Endodermal cell (in vitro differentiated cells): ENCODE results near the gene GCAT. TPM values are rescaled to one million over a fixed set of nuclear protein-coding genes. Genes with fewer than 3 reads are reported as not detected.

ENCODE experiments used
- DNase-seq: peaks from one replicate; pipeline ENCODE4 v3.0.0-alpha.2; 2017
- H3K27ac ChIP-seq: 2 replicates; pipeline ENCODE4 v1.5.1; 2013; ENCODE audit warnings: mild to moderate bottlenecking, low read depth, low read length, moderate library complexity
- H3K27me3 ChIP-seq: 2 replicates; pipeline ENCODE4 v1.6.1; 2013; ENCODE audit warnings: mild to moderate bottlenecking, low read length, moderate library complexity; ENCODE audit not compliant: insufficient read depth, control insufficient read depth, poor library complexity, severe bottlenecking
- H3K36me3 ChIP-seq: 2 replicates; pipeline ENCODE4 v1.7.0; 2013; ENCODE audit warnings: mild to moderate bottlenecking, low read length, moderate library complexity; ENCODE audit not compliant: control insufficient read depth, insufficient read depth
- H3K4me1 ChIP-seq: one replicate; pipeline ENCODE4 v1.7.0; 2013; ENCODE audit warnings: low read length; ENCODE audit not compliant: control insufficient read depth, insufficient read depth
- H3K4me3 ChIP-seq: 2 replicates; pipeline ENCODE4 v1.5.1; 2013; ENCODE audit warnings: mild to moderate bottlenecking, low read length, moderate library complexity
- H3K9ac ChIP-seq: 2 replicates; pipeline ENCODE4 v1.6.1; 2013; ENCODE audit warnings: mild to moderate bottlenecking, low read length, moderate library complexity; ENCODE audit not compliant: poor library complexity, severe bottlenecking; ENCODE audit errors: extremely low read depth
- H3K9me3 ChIP-seq: 2 replicates; pipeline ENCODE4 v1.6.1; 2013; ENCODE audit warnings: mild to moderate bottlenecking, low read length, moderate library complexity; ENCODE audit not compliant: control insufficient read depth
- H3K27ac Mint-ChIP-seq: 2 replicates; pipeline ENCODE4 v1.8.0; 2020; ENCODE audit warnings: mixed read lengths
- H3K27me3 Mint-ChIP-seq: 2 replicates; pipeline ENCODE4 v1.8.0; 2021; ENCODE audit warnings: mild to moderate bottlenecking, mixed read lengths; ENCODE audit not compliant: insufficient read depth
- H3K36me3 Mint-ChIP-seq: 2 replicates; pipeline ENCODE4 v1.8.0; 2020; ENCODE audit warnings: low read depth, mixed read lengths
- H3K4me1 Mint-ChIP-seq: 2 replicates; pipeline ENCODE4 v1.8.0; 2020; ENCODE audit warnings: mixed read lengths
- H3K4me3 Mint-ChIP-seq: 2 replicates; pipeline ENCODE4 v1.8.0; 2020; ENCODE audit warnings: mild to moderate bottlenecking, moderate library complexity, mixed read lengths
- H3K9me3 Mint-ChIP-seq: 2 replicates; pipeline ENCODE4 v1.8.0; 2020; ENCODE audit warnings: mild to moderate bottlenecking, mixed read lengths
- CTCF ChIP-seq: fragments of 200-600 bp; sonication (generic); conservative IDR thresholded peaks from 2 replicates; pipeline ENCODE4 v1.5.0; 2021; ENCODE audit warnings: antibody characterized with exemption, mild to moderate bottlenecking
- WGBS, 2 experiments: methylation state at CpG; one replicate each; pipeline versions ENCODE4 v1.1.5 to v1.1.7; 2013; ENCODE audit warnings: missing lambda C conversion rate in 2 of 2, mixed read lengths in 1 of 2; ENCODE audit not compliant: insufficient coverage in 1 of 2, insufficient read length in 1 of 2; 5-methylcytosine and 5-hydroxymethylcytosine counted together
- total RNA-seq, 2 donors: library from RNA; stranded (reverse); fragmentation: NEBNext Ultra II Directional in 1 of 2; extraction: Animal tissue kit (Norgen Biotek cat#: 25700) in 1 of 2; gene quantifications; 2 replicates in 1 of 2; 3 replicates in 1 of 2; pipeline ENCODE4 v1.2.1, GENCODE V29; 2021

Gene GCAT
- total RNA-seq, 2 donors from 2014 or later, result 22.2 to 26.2 TPM

GRCh38 chr22:37760152-37760551, 47.6 kb upstream of the GCAT start:
- H3K4me1 Mint-ChIP-seq, result peaks cover 8% of the 10 kb centered on the region
- no peaks in the 10 kb centered on the region for H3K4me1 ChIP-seq
- no peaks in the 10 kb centered on the region for H3K27me3 Mint-ChIP-seq
- H3K36me3 ChIP-seq, result peaks cover 62% of the 10 kb centered on the region
- TF ChIP-seq CTCF, result no peak
- H3K27ac Mint-ChIP-seq, result no peak overlapping the region
- no peak overlapping the region for H3K9ac ChIP-seq
- peaks cover 68% of the 10 kb centered on the region for H3K36me3 Mint-ChIP-seq
- no peak overlapping the region for H3K27ac ChIP-seq
- H3K27me3 ChIP-seq, result no peaks in the 10 kb centered on the region
- DNase-seq, result no peak
- H3K9me3 Mint-ChIP-seq, result no peaks in the 10 kb centered on the region
- no peaks in the 10 kb centered on the region for H3K9me3 ChIP-seq
- no peak overlapping the region for H3K4me3 ChIP-seq
- no peak overlapping the region for H3K4me3 Mint-ChIP-seq
- 88 to 90% methylated on average over 2 of the region's 3 CpGs for WGBS, 2 experiments

- H3K36me3 Mint-ChIP-seq, result peaks cover 55% of the 10 kb centered on the region
- H3K9me3 Mint-ChIP-seq, result no peaks in the 10 kb centered on the region
- H3K36me3 ChIP-seq, result peaks cover 57% of the 10 kb centered on the region
- no peak for DNase-seq
- H3K4me1 Mint-ChIP-seq, result peaks cover 8% of the 10 kb centered on the region
- no peak overlapping the region for H3K4me3 Mint-ChIP-seq
- no peaks in the 10 kb centered on the region for H3K27me3 ChIP-seq
- no peak for TF ChIP-seq CTCF
- no peaks in the 10 kb centered on the region for H3K9me3 ChIP-seq
- H3K4me3 ChIP-seq, result no peak overlapping the region
- H3K9ac ChIP-seq, result no peak overlapping the region
- WGBS, 2 experiments, result 87 to 92% methylated on average over 8 to 10 of the region's 10 CpGs
- H3K4me1 ChIP-seq, result no peaks in the 10 kb centered on the region
- no peak overlapping the region for H3K27ac ChIP-seq
- H3K27ac Mint-ChIP-seq, result no peak overlapping the region
- no peaks in the 10 kb centered on the region for H3K27me3 Mint-ChIP-seq
Measured at GRCh38 chr22:37762389-37762836, 45.3 kb upstream of the GCAT start.

- no peak overlapping the region for H3K27ac Mint-ChIP-seq
- no peaks in the 10 kb centered on the region for H3K27me3 Mint-ChIP-seq
- H3K36me3 Mint-ChIP-seq, result peaks cover 59% of the 10 kb centered on the region
- Histone ChIP-seq H3K9me3 (no peaks in the 10 kb centered on the region), H3K36me3 (peaks cover 63% of the 10 kb centered on the region), H3K27me3 (no peaks in the 10 kb centered on the region), H3K4me1 (no peaks in the 10 kb centered on the region), H3K9ac (no peak overlapping the region), H3K27ac (no peak overlapping the region), H3K4me3 (no peak overlapping the region)
- H3K4me1 Mint-ChIP-seq, result peaks cover 8% of the 10 kb centered on the region
- no peaks in the 10 kb centered on the region for H3K9me3 Mint-ChIP-seq
- no peak overlapping the region for H3K4me3 Mint-ChIP-seq
- DNase-seq, result no peak
- WGBS, 2 experiments, result 94 to 96% methylated on average over 9 of the region's 9 CpGs
- no peak for TF ChIP-seq CTCF
Measured at GRCh38 chr22:37763012-37763411, 44.7 kb upstream of the GCAT start.
